Right lobe of liver (tissue), 4 donors: ENCODE data around the gene GOLGA1.

ENCODE experiments used
- POLR2A ChIP-seq: fragments of 450-650 bp; IDR thresholded peaks from one replicate; pipeline ENCODE4 v1.6.1; 2017; ENCODE audit warnings: antibody characterized with exemption, mild to moderate bottlenecking
- TF ChIP-seq, protein P1 (sequence below), 4 donors: fragments of 200-600 bp in 3 of 4; fragments of 450-650 bp in 1 of 4; IDR thresholded peaks; one replicate each; pipeline versions ENCODE4 v1.5.1 to v1.8.0; 2016 to 2022; ENCODE audit warnings: antibody characterized with exemption in 4 of 4, mild to moderate bottlenecking in 2 of 4
- donor health status: DM: no; HTN: no; CAD: no.
- donor health status: DM: no; HTN: no; CAD: no.
- donor health status: DM: no; HTN: yes; CAD: no.

GRCh38 chr9:124849801-124850200, 91.1 kb downstream of the GOLGA1 start:
- TF ChIP-seq, protein P1, sequence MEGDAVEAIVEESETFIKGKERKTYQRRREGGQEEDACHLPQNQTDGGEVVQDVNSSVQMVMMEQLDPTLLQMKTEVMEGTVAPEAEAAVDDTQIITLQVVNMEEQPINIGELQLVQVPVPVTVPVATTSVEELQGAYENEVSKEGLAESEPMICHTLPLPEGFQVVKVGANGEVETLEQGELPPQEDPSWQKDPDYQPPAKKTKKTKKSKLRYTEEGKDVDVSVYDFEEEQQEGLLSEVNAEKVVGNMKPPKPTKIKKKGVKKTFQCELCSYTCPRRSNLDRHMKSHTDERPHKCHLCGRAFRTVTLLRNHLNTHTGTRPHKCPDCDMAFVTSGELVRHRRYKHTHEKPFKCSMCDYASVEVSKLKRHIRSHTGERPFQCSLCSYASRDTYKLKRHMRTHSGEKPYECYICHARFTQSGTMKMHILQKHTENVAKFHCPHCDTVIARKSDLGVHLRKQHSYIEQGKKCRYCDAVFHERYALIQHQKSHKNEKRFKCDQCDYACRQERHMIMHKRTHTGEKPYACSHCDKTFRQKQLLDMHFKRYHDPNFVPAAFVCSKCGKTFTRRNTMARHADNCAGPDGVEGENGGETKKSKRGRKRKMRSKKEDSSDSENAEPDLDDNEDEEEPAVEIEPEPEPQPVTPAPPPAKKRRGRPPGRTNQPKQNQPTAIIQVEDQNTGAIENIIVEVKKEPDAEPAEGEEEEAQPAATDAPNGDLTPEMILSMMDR (IDR thresholded peaks at IDR 0.05): no peak
- no peak for TF ChIP-seq POLR2A
